Caco-2 (cell line): ENCODE data around the gene RERE. TPM values are rescaled to one million over a fixed set of nuclear protein-coding genes. Genes with fewer than 3 reads are reported as not detected.
"Not testable (repeated sequence)": the region's sequence is repeated elsewhere in the genome, so short reads cannot be mapped to it uniquely, and the experiment has no call there.

ENCODE experiments used
- BruUV-seq: library from RNA; stranded (reverse); fragments of 400-500 nt; replicated peaks from 2 replicates; lab custom pipeline; 2021; lab: Mats Ljungman, UMichigan
- CTCF ChIA-PET: fragments of 300-600 bp; sonication (Branson Sonifier 250); formaldehyde crosslinking; loops from one replicate; lab custom pipeline; 2022; ENCODE audit warnings: antibody characterized with exemption; lab: Charles Lee
- POLR2A ChIA-PET: fragments of 300-600 bp; sonication (Branson Sonifier 250); formaldehyde crosslinking; loops from one replicate; lab custom pipeline; 2022; ENCODE audit warnings: antibody characterized with exemption; lab: Charles Lee
- DNase-seq, 2 experiments: peaks; one replicate each; pipeline versions ENCODE4 v3.0.0 to v3.0.0-alpha.2; 2020 to 2022
- H3K27me3 ChIP-seq: replicated peaks from 2 replicates; pipeline ENCODE4 v1.6.0; 2011; ENCODE audit warnings: low read length; ENCODE audit not compliant: control insufficient read depth, insufficient read depth
- H3K36me3 ChIP-seq: 2 replicates; pipeline ENCODE4 v1.5.1; 2011; ENCODE audit warnings: low read length; ENCODE audit not compliant: control insufficient read depth, insufficient read depth
- H3K4me1 ChIP-seq: fragments of 250-450 bp; sonication (Bioruptor Pico); 2 replicates; pipeline ENCODE4 v1.5.1; 2020; ENCODE audit warnings: mild to moderate bottlenecking
- H3K4me3 ChIP-seq: 2 replicates; pipeline ENCODE4 v1.5.1; 2011; ENCODE audit warnings: low read depth, mild to moderate bottlenecking, control low read depth, low read length
- H3K9me3 ChIP-seq: fragments of 250-450 bp; sonication (Bioruptor Pico); 2 replicates; pipeline ENCODE4 v1.5.1; 2020; ENCODE audit warnings: mild to moderate bottlenecking, moderate library complexity
- H3K27ac Mint-ChIP-seq: one replicate; pipeline ENCODE4 v1.8.0; 2022; ENCODE audit warnings: mixed read lengths; ENCODE audit not compliant: unreplicated experiment
- H3K27me3 Mint-ChIP-seq: one replicate; pipeline ENCODE4 v1.8.0; 2022; ENCODE audit warnings: mixed read lengths; ENCODE audit not compliant: insufficient read depth, unreplicated experiment
- H3K36me3 Mint-ChIP-seq: one replicate; pipeline ENCODE4 v1.8.0; 2022; ENCODE audit warnings: mild to moderate bottlenecking, mixed read lengths; ENCODE audit not compliant: insufficient read depth, unreplicated experiment
- H3K4me1 Mint-ChIP-seq: one replicate; pipeline ENCODE4 v1.8.0; 2022; ENCODE audit warnings: low read depth, mixed read lengths; ENCODE audit not compliant: unreplicated experiment
- H3K4me3 Mint-ChIP-seq: one replicate; pipeline ENCODE4 v1.8.0; 2022; ENCODE audit warnings: mild to moderate bottlenecking, moderate library complexity, mixed read lengths; ENCODE audit not compliant: unreplicated experiment
- H3K9me3 Mint-ChIP-seq: one replicate; pipeline ENCODE4 v1.8.0; 2022; ENCODE audit warnings: mixed read lengths; ENCODE audit not compliant: unreplicated experiment
- intact Hi-C: fragments of 100-400 bp; cut with micrococcal nuclease; formaldehyde crosslinking; loops from one replicate; pipeline ENCODE4 v1.10.0; 2022; ENCODE audit not compliant: unreplicated experiment
- total RNA-seq: library from RNA; stranded (reverse); gene quantifications from 2 replicates; pipeline ENCODE4 v1.2.3, GENCODE V29; 2022

Gene RERE
- total RNA-seq, 1 experiment from 2014 or later = 85.2 TPM

GRCh38 chr1:8619917-8620502, 197.4 kb downstream of the RERE start:
- H3K4me3 Mint-ChIP-seq, POLR2A ChIA-PET, H3K36me3 ChIP-seq, H3K9me3 Mint-ChIP-seq, H3K4me1 ChIP-seq, DNase-seq, H3K27me3 ChIP-seq, CTCF ChIA-PET, BruUV-seq, H3K36me3 Mint-ChIP-seq, H3K27me3 Mint-ChIP-seq, intact Hi-C loops, H3K4me3 ChIP-seq, H3K9me3 ChIP-seq: not testable (repeated sequence)
- Mint-ChIP-seq H3K27ac (peak overlapping the region; percentile 11), H3K4me1 (peaks cover 13% of the 10 kb centered on the region)

- H3K9me3 ChIP-seq, H3K36me3 Mint-ChIP-seq, BruUV-seq, intact Hi-C loops, H3K4me1 ChIP-seq, H3K9me3 Mint-ChIP-seq, CTCF ChIA-PET, H3K4me3 ChIP-seq, POLR2A ChIA-PET, DNase-seq, H3K27me3 ChIP-seq, H3K4me3 Mint-ChIP-seq, H3K27me3 Mint-ChIP-seq, H3K36me3 ChIP-seq, H3K27ac Mint-ChIP-seq: not testable (repeated sequence)
- peaks cover 13% of the 10 kb centered on the region for H3K4me1 Mint-ChIP-seq
Measured at GRCh38 chr1:8619419-8619818, 198.0 kb downstream of the RERE start.

- not testable (repeated sequence) for H3K9me3 Mint-ChIP-seq
Measured at GRCh38 chr1:8616791-8617190, 200.6 kb downstream of the RERE start.

GRCh38 chr1:8611634-8612515, 205.6 kb downstream of the RERE start:
- H3K36me3 ChIP-seq, intact Hi-C loops, BruUV-seq, DNase-seq, H3K4me3 Mint-ChIP-seq, H3K9me3 Mint-ChIP-seq, H3K4me1 Mint-ChIP-seq, H3K27me3 ChIP-seq, H3K9me3 ChIP-seq, H3K4me3 ChIP-seq, H3K27me3 Mint-ChIP-seq, CTCF ChIA-PET, POLR2A ChIA-PET, H3K27ac Mint-ChIP-seq, H3K4me1 ChIP-seq: not testable (repeated sequence)
- peaks cover 17% of the 10 kb centered on the region for H3K36me3 Mint-ChIP-seq

More at GRCh38 chr1:8616791-8617190, 200.6 kb downstream of the RERE start:
- H3K27me3 ChIP-seq, H3K9me3 ChIP-seq, H3K36me3 ChIP-seq, intact Hi-C loops, H3K4me1 ChIP-seq, DNase-seq, BruUV-seq, H3K4me3 Mint-ChIP-seq, H3K27me3 Mint-ChIP-seq, H3K27ac Mint-ChIP-seq, POLR2A ChIA-PET, H3K4me3 ChIP-seq, CTCF ChIA-PET: not testable (repeated sequence)
- Mint-ChIP-seq H3K4me1 (peaks cover 13% of the 10 kb centered on the region), H3K36me3 (peaks cover 14% of the 10 kb centered on the region)
